ENCODE data around the gene CACNG7. TPM values are rescaled to one million over a fixed set of nuclear protein-coding genes. Genes with fewer than 3 reads are reported as not detected.

The CACNG7 gene
- total RNA-seq, 1 donor from 2014 or later = not detected

- Mint-ChIP-seq H3K27me3 (ENCODE audit: low read depth) (peaks cover 33% of the 10 kb centered on the region), H3K36me3 (ENCODE audit: low read depth) (no peaks in the 10 kb centered on the region), H3K9me3 (no peaks in the 10 kb centered on the region), H3K4me1 (ENCODE audit: low read depth) (peaks cover 7% of the 10 kb centered on the region), H3K27ac (no peak overlapping the region), H3K4me3 (ENCODE audit: low read depth) (no peak overlapping the region)
- DNase-seq (ENCODE audit: low spot score) = peak; percentile 31
- intact Hi-C loops (cut with micrococcal nuclease) = no loop called here
These were observed 5.9 kb upstream of the CACNG7 start for GRCh38 chr19:53903055-53903680.

GRCh38 chr19:53904909-53905308 is 4.2 kb upstream of the CACNG7 start:
- Mint-ChIP-seq H3K27me3 (ENCODE audit: low read depth) (peaks cover 39% of the 10 kb centered on the region), H3K36me3 (ENCODE audit: low read depth) (no peaks in the 10 kb centered on the region), H3K4me1 (ENCODE audit: low read depth) (peaks cover 9% of the 10 kb centered on the region), H3K9me3 (no peaks in the 10 kb centered on the region), H3K4me3 (ENCODE audit: low read depth) (no peak overlapping the region), H3K27ac (no peak overlapping the region)
- intact Hi-C loops (cut with micrococcal nuclease) = no loop called here
- no peak for DNase-seq (ENCODE audit: low spot score)

GRCh38 chr19:53905787-53906186 is 3.3 kb upstream of the CACNG7 start:
- Mint-ChIP-seq H3K9me3 (no peaks in the 10 kb centered on the region), H3K4me3 (ENCODE audit: low read depth) (no peak overlapping the region), H3K36me3 (ENCODE audit: low read depth) (no peaks in the 10 kb centered on the region), H3K27ac (no peak overlapping the region), H3K4me1 (ENCODE audit: low read depth) (peaks cover 9% of the 10 kb centered on the region), H3K27me3 (ENCODE audit: low read depth) (peaks cover 47% of the 10 kb centered on the region)
- intact Hi-C loops (cut with micrococcal nuclease) = loop anchor here (2.0 kb wide), 1 partner anchor 119 kb away; no protein-coding TSS in a partner anchor
- DNase-seq (ENCODE audit: low spot score) = no peak

- Mint-ChIP-seq H3K9me3 (no peaks in the 10 kb centered on the region), H3K36me3 (ENCODE audit: low read depth) (no peaks in the 10 kb centered on the region), H3K27ac (no peak overlapping the region), H3K27me3 (ENCODE audit: low read depth) (peaks cover 52% of the 10 kb centered on the region), H3K4me1 (ENCODE audit: low read depth) (peaks cover 9% of the 10 kb centered on the region), H3K4me3 (ENCODE audit: low read depth) (no peak overlapping the region)
- intact Hi-C loops (cut with micrococcal nuclease) = loop anchor here (2.0 kb wide), 1 partner anchor 118 kb away; no protein-coding TSS in a partner anchor
- DNase-seq (ENCODE audit: low spot score) = peak; percentile 59
These were observed 2.6 kb upstream of the CACNG7 start for GRCh38 chr19:53906211-53907192.

GRCh38 chr19:53907193-53907581 is 1.9 kb upstream of the CACNG7 start:
- H3K27me3 Mint-ChIP-seq (ENCODE audit: low read depth) = peaks cover 53% of the 10 kb centered on the region
- H3K4me1 Mint-ChIP-seq (ENCODE audit: low read depth) = peaks cover 9% of the 10 kb centered on the region

GRCh38 chr19:53907690-53908089 is 1.4 kb upstream of the CACNG7 start:
- Mint-ChIP-seq H3K9me3 (no peaks in the 10 kb centered on the region), H3K27ac (no peak overlapping the region), H3K36me3 (ENCODE audit: low read depth) (no peaks in the 10 kb centered on the region), H3K4me1 (ENCODE audit: low read depth) (peaks cover 9% of the 10 kb centered on the region), H3K27me3 (ENCODE audit: low read depth) (peaks cover 53% of the 10 kb centered on the region), H3K4me3 (ENCODE audit: low read depth) (no peak overlapping the region)
- no peak for DNase-seq (ENCODE audit: low spot score)
- intact Hi-C loops (cut with micrococcal nuclease) = loop anchor here (1.0 to 2.0 kb wide), 3 partner anchors 65 to 117 kb away; no protein-coding TSS in a partner anchor

More at GRCh38 chr19:53907193-53907581, 1.9 kb upstream of the CACNG7 start:
- H3K9me3 Mint-ChIP-seq = no peaks in the 10 kb centered on the region
- DNase-seq (ENCODE audit: low spot score) = no peak
- intact Hi-C loops (cut with micrococcal nuclease) = loop anchor here (2.0 kb wide), 1 partner anchor 118 kb away; no protein-coding TSS in a partner anchor
- no peaks in the 10 kb centered on the region for H3K36me3 Mint-ChIP-seq (ENCODE audit: low read depth)
- H3K4me3 Mint-ChIP-seq (ENCODE audit: low read depth) = no peak overlapping the region
- H3K27ac Mint-ChIP-seq = no peak overlapping the region

GRCh38 chr19:53908106-53908934 is 758 bp upstream of the CACNG7 start:
- Mint-ChIP-seq H3K9me3 (no peaks in the 10 kb centered on the region), H3K4me3 (ENCODE audit: low read depth) (no peak overlapping the region), H3K27me3 (ENCODE audit: low read depth) (peaks cover 53% of the 10 kb centered on the region), H3K27ac (no peak overlapping the region), H3K36me3 (ENCODE audit: low read depth) (no peaks in the 10 kb centered on the region), H3K4me1 (ENCODE audit: low read depth) (peaks cover 9% of the 10 kb centered on the region)
- peak; percentile 31 for DNase-seq (ENCODE audit: low spot score)
- intact Hi-C loops (cut with micrococcal nuclease) = loop anchor here (1.0 to 2.0 kb wide), 2 partner anchors 66 to 69 kb away; no protein-coding TSS in a partner anchor

GRCh38 chr19:53909471-53910169 is 542 bp downstream of the CACNG7 start:
- Mint-ChIP-seq H3K27ac (no peak overlapping the region), H3K4me3 (ENCODE audit: low read depth) (no peak overlapping the region), H3K4me1 (ENCODE audit: low read depth) (peaks cover 9% of the 10 kb centered on the region), H3K9me3 (no peaks in the 10 kb centered on the region), H3K27me3 (ENCODE audit: low read depth) (peaks cover 53% of the 10 kb centered on the region), H3K36me3 (ENCODE audit: low read depth) (no peaks in the 10 kb centered on the region)
- intact Hi-C loops (cut with micrococcal nuclease) = loop anchor here (2.0 kb wide), 1 partner anchor 67 kb away; no protein-coding TSS in a partner anchor
- no peak for DNase-seq (ENCODE audit: low spot score)

- H3K27ac Mint-ChIP-seq = no peak overlapping the region
- no peak for DNase-seq (ENCODE audit: low spot score)
- H3K27me3 Mint-ChIP-seq (ENCODE audit: low read depth) = peaks cover 52% of the 10 kb centered on the region
- intact Hi-C loops (cut with micrococcal nuclease) = no loop called here
- H3K9me3 Mint-ChIP-seq = no peaks in the 10 kb centered on the region
- H3K4me3 Mint-ChIP-seq (ENCODE audit: low read depth) = no peak overlapping the region
- no peaks in the 10 kb centered on the region for H3K36me3 Mint-ChIP-seq (ENCODE audit: low read depth)
- H3K4me1 Mint-ChIP-seq (ENCODE audit: low read depth) = peaks cover 9% of the 10 kb centered on the region
These were observed 1.1 kb downstream of the CACNG7 start for GRCh38 chr19:53910170-53910518.

GRCh38 chr19:53912653-53913052 is 3.6 kb downstream of the CACNG7 start:
- Mint-ChIP-seq H3K4me1 (ENCODE audit: low read depth) (peaks cover 4% of the 10 kb centered on the region), H3K9me3 (no peaks in the 10 kb centered on the region), H3K27me3 (ENCODE audit: low read depth) (peaks cover 31% of the 10 kb centered on the region), H3K36me3 (ENCODE audit: low read depth) (no peaks in the 10 kb centered on the region), H3K4me3 (ENCODE audit: low read depth) (no peak overlapping the region), H3K27ac (no peak overlapping the region)
- no peak for DNase-seq (ENCODE audit: low spot score)
- intact Hi-C loops (cut with micrococcal nuclease) = no loop called here

- Mint-ChIP-seq H3K4me1 (ENCODE audit: low read depth) (no peaks in the 10 kb centered on the region), H3K9me3 (no peaks in the 10 kb centered on the region), H3K27ac (no peak overlapping the region), H3K27me3 (ENCODE audit: low read depth) (peaks cover 14% of the 10 kb centered on the region), H3K4me3 (ENCODE audit: low read depth) (no peak overlapping the region), H3K36me3 (ENCODE audit: low read depth) (no peaks in the 10 kb centered on the region)
- no peak for DNase-seq (ENCODE audit: low spot score)
- intact Hi-C loops (cut with micrococcal nuclease) = no loop called here
These were observed 5.9 kb downstream of the CACNG7 start for GRCh38 chr19:53915000-53915399.

- Mint-ChIP-seq H3K9me3 (no peaks in the 10 kb centered on the region), H3K27me3 (ENCODE audit: low read depth) (peaks cover 4% of the 10 kb centered on the region)
These were observed 6.9 kb downstream of the CACNG7 start for GRCh38 chr19:53916004-53916403.

More at GRCh38 chr19:53916004-53916403, 6.9 kb downstream of the CACNG7 start:
- H3K4me1 Mint-ChIP-seq (ENCODE audit: low read depth) = no peaks in the 10 kb centered on the region
- DNase-seq (ENCODE audit: low spot score) = no peak
- no peak overlapping the region for H3K27ac Mint-ChIP-seq
- H3K4me3 Mint-ChIP-seq (ENCODE audit: low read depth) = no peak overlapping the region
- intact Hi-C loops (cut with micrococcal nuclease) = no loop called here
- H3K36me3 Mint-ChIP-seq (ENCODE audit: low read depth) = no peaks in the 10 kb centered on the region
